Stomach (tissue), 9 donors: ENCODE data around the gene CNTN4. TPM values are rescaled to one million over a fixed set of nuclear protein-coding genes. Genes with fewer than 3 reads are reported as not detected.

Source experiments
- DNase-seq, 2 donors: peaks; one replicate each; pipeline versions ENCODE4 v3.0.0 to v3.0.0-alpha.2; 2013 to 2019
- H3K27ac ChIP-seq, 5 donors: fragments of 200-600 bp in 4 of 5; sonication (generic) in 4 of 5; one replicate each; pipeline ENCODE4 v1.5.1; 2013 to 2019; ENCODE audit warnings: mild to moderate bottlenecking in 1 of 5, moderate library complexity in 1 of 5
- H3K27me3 ChIP-seq, 3 donors: fragments of 200-600 bp; sonication (generic); one replicate each; pipeline ENCODE4 v1.5.1; 2017 to 2019; ENCODE audit warnings: mixed run types in 1 of 3
- H3K36me3 ChIP-seq, 4 donors: fragments of 200-600 bp; sonication (generic); 1 replicate in 3 of 4; 2 replicates in 1 of 4; pipeline ENCODE4 v1.5.1; 2016 to 2019
- H3K4me1 ChIP-seq, 4 donors: fragments of 200-600 bp; sonication (generic); one replicate each; pipeline ENCODE4 v1.5.1; 2016 to 2019
- H3K4me3 ChIP-seq, 4 donors: fragments of 200-600 bp; sonication (generic) in 3 of 4; one replicate each; pipeline ENCODE4 v1.5.1; 2016 to 2019; ENCODE audit warnings: mild to moderate bottlenecking in 1 of 4
- H3K9me3 ChIP-seq, 4 donors: fragments of 200-600 bp; sonication (generic); one replicate each; pipeline ENCODE4 v1.5.1; 2016 to 2019
- CTCF ChIP-seq, 7 experiments: fragments of 450-650 bp in 4 of 7; fragments of 200-600 bp in 3 of 7; sonication (generic) in 3 of 7; IDR thresholded peaks; one replicate each; pipeline ENCODE4 v1.5.1; 2016 to 2019; ENCODE audit warnings: antibody characterized with exemption in 7 of 7, control low read depth in 2 of 7, mild to moderate bottlenecking in 1 of 7
- EP300 ChIP-seq: sonication (generic); formaldehyde crosslinking; IDR thresholded peaks from one replicate; pipeline ENCODE4 v1.6.1; 2017; ENCODE audit warnings: antibody characterized with exemption
- POLR2A ChIP-seq, 4 donors: fragments of 450-650 bp; IDR thresholded peaks; one replicate each; pipeline ENCODE4 v1.6.1; 2016; ENCODE audit warnings: antibody characterized with exemption in 4 of 4, control low read depth in 2 of 4, mild to moderate bottlenecking in 1 of 4, moderate library complexity in 1 of 4
- POLR2AphosphoS5 ChIP-seq, 3 donors: sonication (generic); formaldehyde crosslinking; IDR thresholded peaks; one replicate each; pipeline ENCODE4 v1.6.1; 2016; ENCODE audit warnings: antibody characterized with exemption in 3 of 3
- WGBS, 5 donors: extraction: QIAGEN DNeasy Blood & Tissue Kit in 3 of 5; methylation state at CpG; one replicate each; pipeline versions ENCODE4 v1.1.5 to v1.1.7; 2013 to 2018; 5-methylcytosine and 5-hydroxymethylcytosine counted together
- intact Hi-C: fragments of 100-400 bp; cut with DNase I; formaldehyde crosslinking; loops from one replicate; pipeline ENCODE4 v1.15.1; 2023; ENCODE audit warnings: low total_unique reads
- polyA plus RNA-seq, 3 donors: library from polyadenylated mRNA; stranded (reverse); fragments of 200-250 nt; gene quantifications; one replicate each; pipeline ENCODE4 v1.2.3, GENCODE V29; 2013
- total RNA-seq, 5 donors: library from RNA; depleted of rRNA; stranded (reverse); fragments of >200 nt; gene quantifications; one replicate each; pipeline versions ENCODE4 v1.1.0 to v1.2.3, GENCODE V29; 2014 to 2016
- donor health status: healthy with polysubstance abuse.
- donor health status: Bipolar disorder and iron deficiency.
- donor health status: healthy.

Gene CNTN4
- total and polyA plus RNA-seq, 8 donors = 0.45 to 97.0 (median 5.6) TPM

GRCh38 chr3:2356298-2356950 is 257.8 kb downstream of the CNTN4 start:
- intact Hi-C loops = no loop called here
- Histone ChIP-seq H3K27me3 (no peaks in the 10 kb centered on the region), H3K36me3 (no peaks in the 10 kb centered on the region), H3K4me3 (no peak overlapping the region), H3K4me1 (peaks cover 0 to 9% (median 0%) of the 10 kb centered on the region in 4 donors), H3K9me3 (peaks cover 0 to 14% (median 11%) of the 10 kb centered on the region in 4 donors), H3K27ac (no peak overlapping the region)
- DNase-seq = no peak
- WGBS, 5 donors = 50 to 78% (median 75%) methylated on average over 3 of the region's 3 CpGs
- TF ChIP-seq EP300 = no peak
- no peak for TF ChIP-seq POLR2AphosphoS5 (IDR thresholded peaks at IDR 0.05)
- no peak for TF ChIP-seq POLR2A (IDR thresholded peaks at IDR 0.05)
- TF ChIP-seq CTCF (IDR thresholded peaks at IDR 0.05) = no peak

GRCh38 chr3:2360815-2361214 is 262.1 kb downstream of the CNTN4 start:
- Histone ChIP-seq H3K9me3 (no peaks in the 10 kb centered on the region), H3K4me3 (no peak overlapping the region), H3K4me1 (no peaks in the 10 kb centered on the region), H3K27me3 (no peaks in the 10 kb centered on the region), H3K27ac (no peak overlapping the region), H3K36me3 (no peaks in the 10 kb centered on the region)
- DNase-seq = no peak
- TF ChIP-seq EP300 = no peak
- no peak for TF ChIP-seq POLR2A (IDR thresholded peaks at IDR 0.05)
- 80 to 87% (median 86%) methylated on average over 2 of the region's 2 CpGs for WGBS, 5 donors
- intact Hi-C loops = no loop called here

GRCh38 chr3:2362122-2362521 is 263.5 kb downstream of the CNTN4 start:
- intact Hi-C loops = no loop called here
- no peaks in the 10 kb centered on the region for H3K27me3 ChIP-seq
- no peak overlapping the region for H3K27ac ChIP-seq
- no peaks in the 10 kb centered on the region for H3K36me3 ChIP-seq
- H3K4me3 ChIP-seq = no peak overlapping the region
- 84 to 95% (median 89%) methylated on average over 5 to 6 of the region's 6 CpGs for WGBS, 5 donors
- no peak for TF ChIP-seq POLR2AphosphoS5 (IDR thresholded peaks at IDR 0.05)
- no peak for TF ChIP-seq POLR2A (IDR thresholded peaks at IDR 0.05)
- no peak for TF ChIP-seq CTCF (IDR thresholded peaks at IDR 0.05)
- no peak for TF ChIP-seq EP300
- DNase-seq = no peak
- H3K4me1 ChIP-seq = no peaks in the 10 kb centered on the region
- no peaks in the 10 kb centered on the region for H3K9me3 ChIP-seq

GRCh38 chr3:2363854-2364253 is 265.2 kb downstream of the CNTN4 start:
- no peak for DNase-seq
- 59 to 71% (median 62%) methylated on average over 2 of the region's 2 CpGs for WGBS, 5 donors
- no peak for TF ChIP-seq CTCF (IDR thresholded peaks at IDR 0.05)
- intact Hi-C loops = no loop called here
- no peak overlapping the region for H3K27ac ChIP-seq
- H3K9me3 ChIP-seq = no peaks in the 10 kb centered on the region
- no peaks in the 10 kb centered on the region for H3K36me3 ChIP-seq
- no peaks in the 10 kb centered on the region for H3K4me1 ChIP-seq
- H3K27me3 ChIP-seq = no peaks in the 10 kb centered on the region
- no peak overlapping the region for H3K4me3 ChIP-seq

- no peaks in the 10 kb centered on the region for H3K27me3 ChIP-seq
- H3K4me3 ChIP-seq = no peak overlapping the region
- intact Hi-C loops = no loop called here
- H3K9me3 ChIP-seq = no peaks in the 10 kb centered on the region
- no peak for DNase-seq
- no peaks in the 10 kb centered on the region for H3K36me3 ChIP-seq
- H3K4me1 ChIP-seq = no peaks in the 10 kb centered on the region
- TF ChIP-seq POLR2AphosphoS5 (IDR thresholded peaks at IDR 0.05) = no peak
- TF ChIP-seq POLR2A (IDR thresholded peaks at IDR 0.05) = no peak
- H3K27ac ChIP-seq = no peak overlapping the region
Observed at GRCh38 chr3:2370317-2370716, 271.7 kb downstream of the CNTN4 start.
